RCC 7860 (cell line): Measurements from ENCODE around the gene RAPGEF2.

Source experiments
- DNase-seq: peaks from one replicate; pipeline ENCODE4 v3.0.0-alpha.2; 2015; ENCODE audit warnings: low spot score
- FAIRE-seq: peaks from 2 replicates; lab custom pipeline; 2012; peaks lifted over from hg19 to GRCh38; lab: Jason Lieb, UNC

Gene RAPGEF2

GRCh38 chr4:159390648-159391047 lies 287.8 kb downstream of the RAPGEF2 start:
- FAIRE-seq (peak; percentile 95), DNase-seq (peak; percentile 96)

- DNase-seq (no peak), FAIRE-seq (no peak)
Observed at GRCh38 chr4:159395693-159396092, 292.8 kb downstream of the RAPGEF2 start.

GRCh38 chr4:159396151-159396550 lies 293.3 kb downstream of the RAPGEF2 start:
- FAIRE-seq (no peak), DNase-seq (no peak)

- FAIRE-seq (no peak), DNase-seq (no peak)
Observed at GRCh38 chr4:159398236-159398638, 295.4 kb downstream of the RAPGEF2 start.

DNA sequence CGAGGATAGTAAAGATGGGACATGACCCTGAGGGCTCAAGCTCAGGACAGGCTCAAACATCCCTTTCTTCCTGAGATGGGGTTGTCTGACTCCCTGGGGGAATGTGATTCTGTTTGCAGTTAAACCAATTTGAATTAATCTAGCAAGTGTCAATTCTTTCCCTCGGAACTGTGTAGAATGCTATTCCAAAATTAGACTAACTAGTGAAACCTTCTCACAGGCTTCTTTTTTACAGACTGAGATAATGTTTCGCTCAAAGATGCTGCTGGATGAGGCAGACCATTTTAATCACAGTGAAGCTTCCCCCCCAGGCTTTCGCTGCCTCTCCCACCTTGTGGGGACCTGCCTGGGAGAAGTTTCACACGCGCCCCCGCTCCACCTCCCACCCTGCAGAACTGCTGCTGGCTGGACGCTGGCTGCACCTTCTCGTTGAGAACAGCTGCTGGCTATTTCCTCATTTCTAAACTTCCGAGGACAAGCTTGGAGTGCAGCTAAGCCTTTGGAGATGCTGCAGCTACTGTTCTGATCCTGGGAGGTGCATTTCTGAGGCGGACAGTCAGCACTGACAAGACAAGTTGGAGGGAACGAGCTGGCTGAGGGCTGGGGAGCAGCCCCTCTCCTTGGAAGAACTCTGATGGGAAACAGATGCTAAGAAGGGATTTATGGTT lies 297.8 kb downstream of the RAPGEF2 start:
- FAIRE-seq (no peak), DNase-seq (no peak)

- FAIRE-seq = no peak
- DNase-seq = no peak
Observed at GRCh38 chr4:159401226-159401712, 298.4 kb downstream of the RAPGEF2 start.

- FAIRE-seq (peak; percentile 84), DNase-seq (peak; percentile 89)
Observed at GRCh38 chr4:159401791-159402380, 299.0 kb downstream of the RAPGEF2 start.
